HEK293 (cell line): ENCODE measurements around the gene RABGEF1.

Source experiments
- BCL11B ChIP-seq: fragments of 450-650 bp; formaldehyde crosslinking; IDR thresholded peaks from 2 replicates; pipeline ENCODE4 v1.5.1; 2016; ENCODE audit warnings: low read depth, missing biosample characterization, missing genetic modification characterization
- IKZF3 ChIP-seq: fragments of 450-650 bp; IDR thresholded peaks from 2 replicates; pipeline ENCODE4 v1.5.0; 2018; ENCODE audit warnings: missing biosample characterization, mild to moderate bottlenecking, missing genetic modification characterization, moderate library complexity
- KLF16 ChIP-seq: fragments of 450-650 bp; formaldehyde crosslinking; IDR thresholded peaks from 2 replicates; pipeline ENCODE4 v1.5.1; 2017; ENCODE audit warnings: missing biosample characterization, missing genetic modification characterization
- KLF17 ChIP-seq: fragments of 450-650 bp; formaldehyde crosslinking; IDR thresholded peaks from 2 replicates; pipeline ENCODE4 v1.5.1; 2016; ENCODE audit warnings: missing biosample characterization, missing genetic modification characterization
- OSR2 ChIP-seq: fragments of 450-650 bp; formaldehyde crosslinking; IDR thresholded peaks from 2 replicates; pipeline ENCODE4 v1.5.1; 2016; ENCODE audit warnings: missing biosample characterization, missing genetic modification characterization
- PBX3 ChIP-seq: sonication (generic); formaldehyde crosslinking; IDR thresholded peaks from 2 replicates; pipeline ENCODE4 v1.8.1; 2022; ENCODE audit warnings: mild to moderate bottlenecking, moderate library complexity, missing genetic modification reagents
- PRDM4 ChIP-seq: fragments of 450-650 bp; formaldehyde crosslinking; IDR thresholded peaks from 2 replicates; pipeline ENCODE4 v1.5.1; 2017; ENCODE audit warnings: missing biosample characterization, missing genetic modification characterization
- SCRT1 ChIP-seq: fragments of 450-650 bp; formaldehyde crosslinking; IDR thresholded peaks from 2 replicates; pipeline ENCODE4 v1.5.1; 2016; ENCODE audit warnings: missing biosample characterization, missing genetic modification characterization, borderline replicate concordance
- ZBTB11 ChIP-seq: fragments of 450-650 bp; formaldehyde crosslinking; conservative IDR thresholded peaks from 2 replicates; pipeline ENCODE4 v1.5.1; 2016; ENCODE audit warnings: low read depth, missing biosample characterization, missing genetic modification characterization
- ZBTB20 ChIP-seq: fragments of 450-650 bp; formaldehyde crosslinking; IDR thresholded peaks from 2 replicates; pipeline ENCODE4 v1.5.1; 2016; ENCODE audit warnings: missing biosample characterization, missing genetic modification characterization
- ZBTB21 ChIP-seq: fragments of 450-650 bp; formaldehyde crosslinking; IDR thresholded peaks from 2 replicates; pipeline ENCODE4 v1.5.1; 2017; ENCODE audit warnings: missing biosample characterization, missing genetic modification characterization
- ZBTB26 ChIP-seq: fragments of 450-650 bp; formaldehyde crosslinking; optimal IDR thresholded peaks from 2 replicates; pipeline ENCODE3; 2016; ENCODE audit warnings: missing biosample characterization, mild to moderate bottlenecking, missing genetic modification characterization
- ZNF133 ChIP-seq: fragments of 450-650 bp; formaldehyde crosslinking; IDR thresholded peaks from 2 replicates; pipeline ENCODE4 v1.5.1; 2016; ENCODE audit warnings: missing biosample characterization, missing genetic modification characterization
- ZNF2 ChIP-seq: fragments of 450-650 bp; formaldehyde crosslinking; IDR thresholded peaks from 2 replicates; pipeline ENCODE4 v1.5.1; 2016; ENCODE audit warnings: missing biosample characterization, missing genetic modification characterization
- ZNF26 ChIP-seq: fragments of 450-650 bp; formaldehyde crosslinking; IDR thresholded peaks from 2 replicates; pipeline ENCODE4 v1.5.1; 2016; ENCODE audit warnings: missing biosample characterization, missing genetic modification characterization
- ZNF518A ChIP-seq: fragments of 450-650 bp; formaldehyde crosslinking; conservative IDR thresholded peaks from 2 replicates; pipeline ENCODE4 v1.5.1; 2016; ENCODE audit warnings: low read depth, missing biosample characterization, missing genetic modification characterization
- ZNF548 ChIP-seq: fragments of 450-650 bp; formaldehyde crosslinking; IDR thresholded peaks from 2 replicates; pipeline ENCODE4 v1.5.1; 2016; ENCODE audit warnings: missing biosample characterization, missing genetic modification characterization
- ZNF629 ChIP-seq: fragments of 450-650 bp; formaldehyde crosslinking; IDR thresholded peaks from 2 replicates; pipeline ENCODE4 v1.5.1; 2017; ENCODE audit warnings: missing biosample characterization, missing genetic modification characterization
- ZNF639 ChIP-seq: fragments of 450-650 bp; formaldehyde crosslinking; IDR thresholded peaks from 2 replicates; pipeline ENCODE4 v1.5.1; 2016; ENCODE audit warnings: missing biosample characterization, missing genetic modification characterization
- ZNF768 ChIP-seq: fragments of 450-650 bp; formaldehyde crosslinking; IDR thresholded peaks from 2 replicates; pipeline ENCODE4 v1.5.1; 2018; ENCODE audit warnings: missing biosample characterization, mild to moderate bottlenecking, missing genetic modification characterization
- ZNF837 ChIP-seq: fragments of 450-650 bp; formaldehyde crosslinking; IDR thresholded peaks from 2 replicates; pipeline ENCODE4 v1.5.1; 2016; ENCODE audit warnings: missing biosample characterization, missing genetic modification characterization

Gene RABGEF1

GRCh38 chr7:66740302-66740979 lies at the start of gene RABGEF1 (continued):
- TF ChIP-seq ZNF837 (tag by site-specific recombination) (no peak), SCRT1 (tag by site-specific recombination) (peak; percentile 24; the same call in 1 of the 2 replicates), PRDM4 (tag by site-specific recombination) (peak; percentile 69), KLF16 (tag by site-specific recombination) (no peak), BCL11B (no peak), ZBTB20 (tag by site-specific recombination) (peak; percentile 63; the same call in 1 of the 2 replicates), PBX3 (no peak), ZNF639 (tag by site-specific recombination) (peak; percentile 16; the same call in 1 of the 2 replicates), ZNF2 (tag by site-specific recombination) (0 out of 2 replicates have a peak, but pooled peaks have one; percentile 19), ZNF26 (tag by site-specific recombination) (no peak), ZBTB11 (tag by site-specific recombination) (peak; percentile 87), ZNF548 (no peak), ZNF518A (tag by site-specific recombination) (peak; percentile 56), ZBTB26 (tag by site-specific recombination) (peak; percentile 84), ZBTB21 (tag by site-specific recombination) (0 out of 2 replicates have a peak, but pooled peaks have one; percentile 25), OSR2 (tag by site-specific recombination) (no peak), ZNF133 (no peak), ZNF629 (tag by site-specific recombination) (peak; percentile 86), KLF17 (tag by site-specific recombination) (no peak), IKZF3 (no peak), ZNF768 (no peak)
- TF ChIP-seq, all 188 proteins: peak for 35
